ENCODE results near the gene SIN3A. TPM values are rescaled to one million over a fixed set of nuclear protein-coding genes. Genes with fewer than 3 reads are reported as not detected.

Gene SIN3A
- total and polyA plus RNA-seq, 9 of the 15 experiments (the other 6 are each of a cell fraction or from before 2014, with no cell fraction given): 11.1 to 70.3 (median 25.3) TPM

GRCh38 chr15:75453703-75454470 lies 2.4 kb upstream of the SIN3A start:
- ChIA-PET POLR2A (interaction anchor here (0.6 to 1.8 kb wide), 18 partner anchors 10 to 446 kb away, joined by 3 to 7 read pairs (median 4); partner anchors contain the start of genes IMP3, MAN2C1 and SNUPN), CTCF (ENCODE audit: low intra/inter-chr PET ratio) (no interaction called here)
- Histone ChIP-seq H3K9me1 (ENCODE audit: control insufficient read depth, insufficient read depth, low read length) (no peaks in the 10 kb centered on the region), H3K9ac (ENCODE audit: insufficient read depth in 1 of 2, low read depth in 2 of 2, low read length in 2 of 2) (peak overlapping the region; percentile 98), H3K9me3 (replicated peaks; ENCODE audit: control insufficient read depth, insufficient read depth, low read depth, low read length) (no peaks in the 10 kb centered on the region), H4K20me1 (replicated peaks; ENCODE audit: control insufficient read depth, insufficient read depth, low read length) (peaks cover 6% of the 10 kb centered on the region), H3K4me3 (peak overlapping the region; percentile 86), H2AFZ (ENCODE audit: low read depth, low read length) (peak overlapping the region; percentile 97), H3K79me2 (ENCODE audit: control insufficient read depth, insufficient read depth, low read length) (peaks cover 42% of the 10 kb centered on the region), H3K4me2 (ENCODE audit: insufficient read depth, low read length) (peak overlapping the region; percentile 99), H3K4me1 (replicated peaks in 1 of 2; ENCODE audit: control insufficient read depth in 2 of 2, insufficient read depth in 2 of 2, low read length in 2 of 2) (peaks cover 13 to 33% of the 10 kb centered on the region in 2 experiments; a peak in 3 of 5 replicates), H3K27ac (ENCODE audit: extremely low read depth, low read depth, low read length) (peak overlapping the region; percentile 97), H3K36me3 (ENCODE audit: control insufficient read depth, insufficient read depth, low read length) (no peaks in the 10 kb centered on the region), H3K27me3 (ENCODE audit: control insufficient read depth in 2 of 2, insufficient read depth in 2 of 2, low read length in 2 of 2) (no peaks in the 10 kb centered on the region)
- ATAC-seq: peak; percentile 64
- no TSS peak for BruUV-seq (replicated peaks)
- WGBS (ENCODE audit: insufficient coverage, low coverage, missing lambda C conversion rate): under 1% methylated on average over 33 of the region's 57 CpGs
- peak; percentile 88 to 99 (median 92) for DNase-seq (ENCODE audit: extremely low read depth in 1 of 4, low spot score in 3 of 4)
- peak; percentile 99 for FAIRE-seq
- in situ Hi-C loops (cut with MboI) (no loop called here), intact Hi-C loops (cut with micrococcal nuclease) (loop anchor here (1.0 to 5.0 kb wide), 2 partner anchors 86 to 123 kb away; partner anchors contain the start of genes MAN2C1 and PTPN9)
- TF ChIP-seq GATA2 (CRISPR knock-in tag; IDR thresholded peaks at IDR 0.05): no peak
- peak in 1 of 2 experiments; percentile 98; a peak in 2 of 4 replicates for TF ChIP-seq ZNF639 (CRISPR knock-in tag; conservative IDR thresholded peaks at IDR 0.05 in 1 of 2, IDR thresholded peaks at IDR 0.05 in 1 of 2)
- peak; percentile 56 for TF ChIP-seq SP2 (IDR thresholded peaks at IDR 0.05; ENCODE audit: extremely low read depth, low read depth, low read length, poor library complexity, severe bottlenecking)
- TF ChIP-seq ZBTB2 (IDR thresholded peaks at IDR 0.05): peak; percentile 24; the same call in 1 of the 2 replicates
- TF ChIP-seq KAT7 (CRISPR knock-in tag; IDR thresholded peaks at IDR 0.05; ENCODE audit: borderline replicate concordance): no peak
- TF ChIP-seq NFIC (IDR thresholded peaks at IDR 0.05): peak; percentile 27; the same call in 1 of the 2 replicates
- peak; percentile 77 for TF ChIP-seq ASH1L (IDR thresholded peaks at IDR 0.05; ENCODE audit: borderline replicate concordance, low read depth, partially characterized antibody)
- peak; percentile 46 for TF ChIP-seq GMEB1 (CRISPR knock-in tag; IDR thresholded peaks at IDR 0.05)
- peak; percentile 88 for TF ChIP-seq EP400 (IDR thresholded peaks at IDR 0.05)
- TF ChIP-seq TAL1 (IDR thresholded peaks at IDR 0.05): no peak
- TF ChIP-seq ESRRB (CRISPR knock-in tag; IDR thresholded peaks at IDR 0.05; ENCODE audit: borderline replicate concordance): no peak
- 0 out of 2 replicates have a peak, but pooled peaks have one; percentile 1 for TF ChIP-seq HMGXB4 (CRISPR knock-in tag; IDR thresholded peaks at IDR 0.05)
- no peak for TF ChIP-seq ZNF124 (CRISPR knock-in tag; IDR thresholded peaks at IDR 0.05)
- TF ChIP-seq HDAC1 (IDR thresholded peaks at IDR 0.05): peak in 1 of 2 experiments; percentile 86; a peak in 2 of 4 replicates

Measured in K562 (cell line).